Activated naive CD4-positive, alpha-beta T cell treated with anti-CD3 and anti-CD28 coated beads, Interleukin-2, amount 10 ng/mL, durations not matched to agents 5 hours and 36 hours (primary cell): ENCODE measurements around the gene PABPC1L2B. TPM values are rescaled to one million over a fixed set of nuclear protein-coding genes. Genes with fewer than 3 reads are reported as not detected.

Experiments used
- total RNA-seq, 2 experiments: library from RNA; stranded (reverse); gene quantifications; one replicate each; pipeline ENCODE4 v1.2.3, GENCODE V29; 2021

PABPC1L2B gene
- not detected for total RNA-seq

DNA sequence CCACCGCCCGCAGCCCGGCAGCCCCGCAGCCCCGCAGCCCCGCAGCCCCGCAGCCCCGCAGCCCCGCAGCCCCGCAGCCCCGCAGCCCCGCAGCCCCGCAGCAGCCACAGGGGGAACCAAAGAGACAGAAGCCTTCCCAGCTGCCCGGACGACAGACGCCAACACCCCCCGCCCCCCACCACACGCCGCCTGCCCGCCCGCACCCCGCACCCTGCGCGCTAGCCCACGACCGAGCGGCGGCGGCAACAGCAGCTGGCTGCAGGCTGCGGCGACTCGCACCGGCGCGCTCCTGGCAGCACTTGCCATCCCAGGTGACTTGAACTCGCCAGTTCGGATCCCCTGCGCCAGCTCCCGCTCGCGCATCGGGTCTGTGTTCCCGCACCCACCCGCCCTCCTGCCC lies at the start of gene PABPC1L2B:
TSS of gene PABPC1L2B (plus strand) at position 207 of the 400 bp plus-strand sequence. CDS start 704 bp downstream, outside the sequence.

Other genes starting within 250 kb of the PABPC1L2B start
- under 1 TPM in 1 of 2 experiments, not detected in 1; 0.13 TPM for gene DMRTC1B, start 226.0 kb upstream of the PABPC1L2B start, total RNA-seq
- gene FAM236B, start 220.3 kb upstream of the PABPC1L2B start, total RNA-seq: not detected
- gene FAM236D, start 194.7 kb upstream of the PABPC1L2B start, total RNA-seq: not detected
- gene FAM236C, start 90.3 kb upstream of the PABPC1L2B start, total RNA-seq: not detected
- not detected for gene FAM236A, start 64.7 kb upstream of the PABPC1L2B start, total RNA-seq
- gene DMRTC1, start 59.1 kb upstream of the PABPC1L2B start, total RNA-seq: under 1 TPM in 1 of 2 experiments, not detected in 1; 0.13 TPM
- gene PABPC1L2A, start 76.6 kb downstream of the PABPC1L2B start, total RNA-seq: not detected
- 1 to 10 TPM; 2.1 to 2.5 TPM for gene NAP1L2, start 211.9 kb downstream of the PABPC1L2B start, total RNA-seq